Raji (cell line): Measurements from ENCODE around the gene PRKAB2.
A peak's percentile ranks its signal among the peaks of the same experiment; 100 is the strongest.

Experiments
- POLR2A ChIP-seq: IDR thresholded peaks from 2 replicates; pipeline ENCODE4 v1.6.1; 2011; ENCODE audit warnings: low read depth, low read length, control low read depth; ENCODE audit not compliant: insufficient read depth

PRKAB2 gene

GRCh38 chr1:147172168-147173016 is at the start of gene PRKAB2:
TSS of gene PRKAB2 (minus strand) at chr1:147172470. CDS start at chr1:147172144, 326 bp downstream.
- peak; percentile 57 for TF ChIP-seq POLR2A

- TF ChIP-seq POLR2A, result no peak
Observed at GRCh38 chr1:147218606-147219005, 46.3 kb upstream of the PRKAB2 start.

- no peak for TF ChIP-seq POLR2A
Observed at GRCh38 chr1:147217141-147217540, 44.9 kb upstream of the PRKAB2 start.

- no peak for TF ChIP-seq POLR2A
Observed at GRCh38 chr1:147216124-147216523, 43.9 kb upstream of the PRKAB2 start.

- no peak for TF ChIP-seq POLR2A
Observed at GRCh38 chr1:147215540-147215916, 43.3 kb upstream of the PRKAB2 start.

- TF ChIP-seq POLR2A, result no peak
Observed at GRCh38 chr1:147214842-147215539, 42.7 kb upstream of the PRKAB2 start.

- TF ChIP-seq POLR2A, result no peak
Observed at GRCh38 chr1:147214325-147214724, 42.1 kb upstream of the PRKAB2 start.

GRCh38 chr1:147213271-147213670 is 41.0 kb upstream of the PRKAB2 start:
- TF ChIP-seq POLR2A, result no peak

- TF ChIP-seq POLR2A, result no peak
Observed at GRCh38 chr1:147211577-147211976, 39.3 kb upstream of the PRKAB2 start.

GRCh38 chr1:147210987-147211386 is 38.7 kb upstream of the PRKAB2 start:
- TF ChIP-seq POLR2A, result no peak

- no peak for TF ChIP-seq POLR2A
Observed at GRCh38 chr1:147209825-147210821, 37.9 kb upstream of the PRKAB2 start.

GRCh38 chr1:147208619-147209018 is 36.3 kb upstream of the PRKAB2 start:
- TF ChIP-seq POLR2A, result no peak

- TF ChIP-seq POLR2A, result no peak
Observed at GRCh38 chr1:147207192-147207591, 34.9 kb upstream of the PRKAB2 start.

- no peak for TF ChIP-seq POLR2A
Observed at GRCh38 chr1:147204080-147204479, 31.8 kb upstream of the PRKAB2 start.

- TF ChIP-seq POLR2A, result no peak
Observed at GRCh38 chr1:147202576-147202975, 30.3 kb upstream of the PRKAB2 start.
